ENCODE results near the gene SPTBN4. TPM values are rescaled to one million over a fixed set of nuclear protein-coding genes. Genes with fewer than 3 reads are reported as not detected.

The SPTBN4 gene
- total and polyA plus RNA-seq, 2 experiments from 2014 or later = 0.67 to 1.3 TPM

GRCh38 chr19:40565355-40565754, 98.6 kb downstream of the SPTBN4 start:
- Histone ChIP-seq H3K79me2 (no peaks in the 10 kb centered on the region), H3K36me3 (replicated peaks; ENCODE audit: insufficient read depth, low read depth) (no peaks in the 10 kb centered on the region), H4K20me1 (ENCODE audit: insufficient read depth, poor library complexity, severe bottlenecking) (no peaks in the 10 kb centered on the region), H3K9me2 (replicated peaks; ENCODE audit: insufficient read depth) (no peaks in the 10 kb centered on the region), H3K27ac (no peak overlapping the region), H3K4me3 (no peak overlapping the region), H2AFZ (no peak overlapping the region), H3K9me3 (ENCODE audit: low read depth) (no peaks in the 10 kb centered on the region), H3K4me2 (no peak overlapping the region), H3K27me3 (peaks cover 58% of the 10 kb centered on the region), H3K4me1 (ENCODE audit: insufficient read depth) (no peaks in the 10 kb centered on the region)
- TF ChIP-seq EZH2phosphoT487 (IDR thresholded peaks at IDR 0.05; ENCODE audit: low read depth, severe bottlenecking, unreplicated experiment) (no peak), EZH2 (IDR thresholded peaks at IDR 0.05; ENCODE audit: borderline replicate concordance) (no peak), CTCF (IDR thresholded peaks at IDR 0.05; ENCODE audit: poor library complexity) (no peak)
- DNase-seq (ENCODE audit: low spot score) = no peak
- 82% methylated on average over 5 of the region's 7 CpGs for WGBS (ENCODE audit: low lambda C conversion rate, missing lambda C conversion rate)

GRCh38 chr19:40565910-40566495, 99.2 kb downstream of the SPTBN4 start:
- no peak for TF ChIP-seq CTCF (IDR thresholded peaks at IDR 0.05; ENCODE audit: poor library complexity)
- no peak for TF ChIP-seq EZH2 (IDR thresholded peaks at IDR 0.05; ENCODE audit: borderline replicate concordance)
- TF ChIP-seq EZH2phosphoT487 (IDR thresholded peaks at IDR 0.05; ENCODE audit: low read depth, severe bottlenecking, unreplicated experiment) = no peak
- no peak overlapping the region for H3K27ac ChIP-seq
- no peaks in the 10 kb centered on the region for H3K79me2 ChIP-seq
- peaks cover 58% of the 10 kb centered on the region for H3K27me3 ChIP-seq
- no peak overlapping the region for H3K4me3 ChIP-seq
- WGBS (ENCODE audit: low lambda C conversion rate, missing lambda C conversion rate) = 84% methylated on average over 11 of the region's 14 CpGs
- no peaks in the 10 kb centered on the region for H3K36me3 ChIP-seq (replicated peaks; ENCODE audit: insufficient read depth, low read depth)
- no peak overlapping the region for H3K4me2 ChIP-seq
- H3K9me3 ChIP-seq (ENCODE audit: low read depth) = no peaks in the 10 kb centered on the region
- no peak for DNase-seq (ENCODE audit: low spot score)
- no peaks in the 10 kb centered on the region for H4K20me1 ChIP-seq (ENCODE audit: insufficient read depth, poor library complexity, severe bottlenecking)
- H2AFZ ChIP-seq = no peak overlapping the region
- no peaks in the 10 kb centered on the region for H3K4me1 ChIP-seq (ENCODE audit: insufficient read depth)
- no peaks in the 10 kb centered on the region for H3K9me2 ChIP-seq (replicated peaks; ENCODE audit: insufficient read depth)

GRCh38 chr19:40567040-40567749, 100.4 kb downstream of the SPTBN4 start:
- Histone ChIP-seq H3K9me2 (replicated peaks; ENCODE audit: insufficient read depth) (no peaks in the 10 kb centered on the region), H3K79me2 (no peaks in the 10 kb centered on the region), H3K27me3 (peaks cover 58% of the 10 kb centered on the region), H3K36me3 (replicated peaks; ENCODE audit: insufficient read depth, low read depth) (no peaks in the 10 kb centered on the region), H2AFZ (peak overlapping the region; percentile 45), H4K20me1 (ENCODE audit: insufficient read depth, poor library complexity, severe bottlenecking) (no peaks in the 10 kb centered on the region), H3K4me2 (peak overlapping the region; percentile 76), H3K4me1 (ENCODE audit: insufficient read depth) (no peaks in the 10 kb centered on the region), H3K4me3 (no peak overlapping the region), H3K27ac (no peak overlapping the region), H3K9me3 (ENCODE audit: low read depth) (no peaks in the 10 kb centered on the region)
- TF ChIP-seq CTCF (IDR thresholded peaks at IDR 0.05; ENCODE audit: poor library complexity) (no peak), EZH2 (IDR thresholded peaks at IDR 0.05; ENCODE audit: borderline replicate concordance) (no peak), EZH2phosphoT487 (IDR thresholded peaks at IDR 0.05; ENCODE audit: low read depth, severe bottlenecking, unreplicated experiment) (no peak)
- WGBS (ENCODE audit: low lambda C conversion rate, missing lambda C conversion rate) = 35% methylated on average over 18 of the region's 20 CpGs
- DNase-seq (ENCODE audit: low spot score) = no peak
